SK-N-MC (cell line): ENCODE results near the gene TUBA8.

Source experiments
- EZH2 ChIP-seq: fragments of 200-600 bp; sonication (generic); IDR thresholded peaks from one replicate; pipeline ENCODE4 v1.6.1; 2017; ENCODE audit warnings: antibody characterized with exemption
- FOXP2 ChIP-seq: optimal IDR thresholded peaks from 2 replicates; pipeline ENCODE3; 2011; ENCODE audit warnings: mild to moderate bottlenecking, moderate library complexity; ENCODE audit not compliant: insufficient read depth; ENCODE audit errors: extremely low read length, control extremely low read depth
- POLR2AphosphoS5 ChIP-seq: IDR thresholded peaks from 2 replicates; pipeline ENCODE4 v1.6.1; 2012; ENCODE audit warnings: mild to moderate bottlenecking, low read depth, low read length, borderline replicate concordance

DNA sequence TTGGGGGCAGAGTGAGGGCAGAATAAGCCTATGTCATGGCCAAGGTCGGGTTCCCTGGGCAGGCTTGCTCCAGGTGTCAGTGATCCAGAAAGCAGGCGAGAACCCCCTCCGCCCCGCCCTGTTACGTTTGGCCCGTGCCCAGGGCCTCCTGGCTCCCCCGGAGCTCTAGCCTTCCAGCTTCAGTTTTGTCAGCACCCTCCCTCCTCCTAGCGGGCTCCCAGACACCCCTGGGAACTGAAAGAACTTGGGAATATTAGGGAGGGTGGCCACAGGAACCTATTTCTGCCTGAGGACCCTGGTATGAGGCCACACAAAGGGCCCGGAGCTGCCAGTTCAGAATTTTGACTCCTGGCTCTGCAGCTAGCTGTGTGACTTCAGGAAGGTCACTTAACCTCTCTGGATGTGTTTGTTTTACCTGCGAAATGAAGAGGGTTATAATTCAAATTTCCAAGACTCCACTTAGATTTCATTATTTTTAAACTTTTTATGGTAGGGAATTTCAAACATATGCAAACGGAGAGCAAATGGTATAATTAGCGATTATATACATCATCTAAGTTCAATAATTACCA, 1.2 kb downstream of the TUBA8 start:
- TF ChIP-seq EZH2 (no peak), POLR2AphosphoS5 (no peak), FOXP2 (no peak)
